GM12878 (cell line): ENCODE data around the gene HHAT. TPM values are rescaled to one million over a fixed set of nuclear protein-coding genes. Genes with fewer than 3 reads are reported as not detected.
A peak's percentile ranks its signal among the peaks of the same experiment; 100 is the strongest.

ENCODE experiments used
- ATAC-seq: fragments of 200-7000 bp; cut with Tn5 transposase; 3 replicates; pipeline ENCODE4 v1.9.1; 2020; ENCODE audit warnings: mild to moderate bottlenecking, moderate library complexity
- BruUV-seq: library from RNA; stranded (reverse); fragments of 400-500 nt; replicated peaks from 2 replicates; lab custom pipeline; 2021; lab: Mats Ljungman, UMichigan
- CTCF ChIA-PET: fragments of 300-600 bp; sonication (Branson Sonifier 250); formaldehyde crosslinking; extraction: SDS; loops from one replicate; lab custom pipeline; 2021; ENCODE audit warnings: inconsistent platforms; lab: Yijun Ruan, JAX
- POLR2A ChIA-PET: fragments of 350-600 bp; formaldehyde crosslinking; extraction: SDS; loops from one replicate; lab custom pipeline; 2021; ENCODE audit warnings: inconsistent platforms; lab: Charles Lee
- RAD21 ChIA-PET: fragments of 300-600 bp; sonication (Branson Sonifier 250); formaldehyde crosslinking; loops from one replicate; lab custom pipeline; 2023; ENCODE audit warnings: antibody characterized with exemption; ENCODE audit not compliant: unreplicated experiment; lab: Charles Lee
- SMC1A ChIA-PET: fragments of 300-600 bp; sonication (Branson Sonifier 250); formaldehyde crosslinking; loops from one replicate; lab custom pipeline; 2023; ENCODE audit not compliant: unreplicated experiment, uncharacterized antibody; lab: Charles Lee
- DNase-seq: peaks from one replicate; pipeline ENCODE4 v3.0.0-alpha.2; 2011; ENCODE audit warnings: low read depth, low spot score
- FAIRE-seq: peaks from 3 replicates; lab custom pipeline; 2011; peaks lifted over from hg19 to GRCh38; lab: Jason Lieb, UNC
- H2AFZ ChIP-seq: 2 replicates; pipeline ENCODE4 v1.6.0; 2011; ENCODE audit warnings: low read depth, low read length, control low read depth; ENCODE audit not compliant: control insufficient read depth
- H3K27ac ChIP-seq: 2 replicates; pipeline ENCODE4 v1.5.1; 2011; ENCODE audit warnings: control low read depth; ENCODE audit not compliant: control insufficient read depth, insufficient read depth
- H3K27me3 ChIP-seq, 2 experiments: replicated peaks in 1 of 2; 2 replicates each; pipeline versions ENCODE4 v1.6.0 to v1.6.1; 2011; ENCODE audit warnings: low read length in 1 of 2; ENCODE audit not compliant: control insufficient read depth in 2 of 2, insufficient read depth in 2 of 2
- H3K36me3 ChIP-seq, 2 experiments: 2 replicates each; pipeline ENCODE4 v1.5.1; 2011; ENCODE audit warnings: low read length in 1 of 2; ENCODE audit not compliant: control insufficient read depth in 2 of 2, insufficient read depth in 2 of 2
- H3K4me1 ChIP-seq: 2 replicates; pipeline ENCODE4 v1.6.1; 2011; ENCODE audit warnings: mild to moderate bottlenecking, low read length, moderate library complexity, mixed read lengths; ENCODE audit not compliant: control insufficient read depth, insufficient read depth
- H3K4me2 ChIP-seq: 2 replicates; pipeline ENCODE4 v1.6.0; 2011; ENCODE audit warnings: control low read depth; ENCODE audit not compliant: control insufficient read depth, insufficient read depth
- H3K4me3 ChIP-seq: fragments of 200-600 bp; sonication (generic); 2 replicates; pipeline ENCODE4 v1.5.1; 2016
- H3K79me2 ChIP-seq: 2 replicates; pipeline ENCODE4 v1.6.0; 2011; ENCODE audit warnings: low read length; ENCODE audit not compliant: control insufficient read depth, insufficient read depth
- H3K9ac ChIP-seq: 2 replicates; pipeline ENCODE4 v1.8.0; 2011; ENCODE audit warnings: low read length, control low read depth, mixed read lengths; ENCODE audit not compliant: control insufficient read depth, insufficient read depth
- H3K9me3 ChIP-seq: replicated peaks from 3 replicates; pipeline ENCODE4 v1.5.1; 2011; ENCODE audit warnings: mild to moderate bottlenecking, low read length; ENCODE audit not compliant: control insufficient read depth, insufficient read depth
- H4K20me1 ChIP-seq: 2 replicates; pipeline ENCODE4 v1.6.0; 2011; ENCODE audit not compliant: control insufficient read depth, insufficient read depth
- MEF2B ChIP-seq: fragments of 450-650 bp; IDR thresholded peaks from 2 replicates; pipeline ENCODE4 v1.6.1; 2018; ENCODE audit warnings: mild to moderate bottlenecking, moderate library complexity; ENCODE audit not compliant: partially characterized antibody, poor library complexity, severe bottlenecking
- MTA2 ChIP-seq: fragments of 450-650 bp; IDR thresholded peaks from 2 replicates; pipeline ENCODE4 v1.6.1; 2016; ENCODE audit warnings: low read depth, mild to moderate bottlenecking, moderate library complexity
- PKNOX1 ChIP-seq: fragments of 450-650 bp; IDR thresholded peaks from 2 replicates; pipeline ENCODE4 v1.6.1; 2016; ENCODE audit warnings: mild to moderate bottlenecking
- WGBS: methylation state at CpG from one replicate; pipeline ENCODE4 v1.1.6; 2016; ENCODE audit warnings: low lambda C conversion rate; ENCODE audit not compliant: insufficient replicate concordance, insufficient coverage; ENCODE audit errors: missing lambda C conversion rate; 5-methylcytosine and 5-hydroxymethylcytosine counted together
- in situ Hi-C: fragments of 300-500 bp; cut with MboI; formaldehyde crosslinking; loops from 9 replicates; pipeline ENCODE4 v1.14.3; 2018; ENCODE audit warnings: mixed read lengths
- intact Hi-C: fragments of 100-400 bp; cut with micrococcal nuclease; formaldehyde crosslinking; loops from one replicate; pipeline ENCODE4 v1.14.2; 2022; ENCODE audit not compliant: unreplicated experiment
- polyA plus RNA-seq, 11 experiments: library from polyadenylated mRNA; depleted of rRNA in 4 of 11; unstranded in 6 of 11; stranded (reverse) in 5 of 11; fragments of >200 nt; fragmentation: Nextera tagmentation in 4 of 11; fragmentation: Illumina TruSeq in 1 of 11; extraction: Ambion mirVana in 4 of 11; extraction: Trizol in 1 of 11; gene quantifications; 1 replicate in 1 of 11; 2 replicates in 10 of 11; pipeline versions ENCODE4 v1.2.1 to v1.2.3, GENCODE V29; 2011 to 2016; ENCODE audit warnings: inconsistent platforms in 2 of 11, missing spikeins in 2 of 11, low read depth in 1 of 11
- total RNA-seq, 4 experiments: library from RNA; depleted of rRNA in 3 of 4; stranded (reverse); fragments of >200 nt in 3 of 4; fragmentation: Illumina TruSeq in 1 of 4; extraction: Trizol in 1 of 4; gene quantifications; 2 replicates each; pipeline versions ENCODE4 v1.2.1 to v1.2.3, GENCODE V29; 2013 to 2021
- TF ChIP-seq, protein P1 (sequence below): fragments of 450-650 bp; IDR thresholded peaks from 2 replicates; pipeline ENCODE4 v1.6.1; 2016; ENCODE audit warnings: mild to moderate bottlenecking

The HHAT gene
- total and polyA plus RNA-seq, 10 of the 15 experiments (the other 5 are each of a cell fraction or from before 2014, with no cell fraction given): 1.2 to 37.6 (median 2.6) TPM

DNA sequence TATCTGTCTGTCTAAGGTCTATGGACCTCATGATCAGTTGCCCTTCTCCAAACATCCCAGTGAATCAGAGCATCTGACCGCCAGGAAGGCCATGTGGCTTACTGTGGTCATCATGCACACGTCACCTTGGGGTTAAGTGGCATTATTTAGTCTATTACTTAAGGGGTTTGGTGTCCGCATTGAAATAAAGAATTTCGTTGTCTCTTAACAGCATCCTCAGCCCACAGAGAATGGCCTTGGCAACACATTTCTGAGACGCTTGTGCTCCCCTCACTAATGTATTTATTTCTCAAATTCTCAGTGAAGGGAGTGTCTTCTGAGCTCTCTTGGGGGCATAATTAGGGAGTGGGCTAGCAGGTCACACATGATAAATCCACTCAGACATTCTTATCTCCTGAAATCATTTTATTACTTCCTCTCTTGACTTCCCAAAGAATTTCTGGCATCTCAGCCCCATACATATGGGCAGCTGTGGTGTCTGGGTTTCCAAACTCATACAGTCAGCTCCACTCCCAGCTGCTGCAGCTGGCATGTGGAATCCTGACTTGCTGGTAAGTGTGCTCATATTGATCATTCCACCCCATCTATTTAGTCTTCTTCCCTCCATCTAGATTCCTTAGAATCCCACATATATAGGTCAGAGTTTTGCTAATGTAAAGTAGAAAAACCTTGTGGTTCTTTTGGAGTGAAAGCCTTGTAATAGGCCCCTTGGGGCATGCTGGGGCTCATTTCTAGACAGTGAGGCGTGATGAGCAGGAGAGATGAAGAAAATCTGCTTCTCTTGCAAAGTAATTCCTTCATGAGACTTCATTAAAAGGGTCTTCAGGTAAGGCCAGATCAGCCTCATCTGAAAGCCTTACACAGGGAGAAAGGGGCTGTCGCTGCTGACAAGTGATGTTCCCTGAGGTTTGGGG lies 110.5 kb downstream of the HHAT start:
- peak; percentile 71 for TF ChIP-seq MEF2B
- peak; percentile 32; the same call in 1 of the 2 replicates for TF ChIP-seq PKNOX1
- TF ChIP-seq MTA2: peak; percentile 33; the same call in 1 of the 2 replicates
- TF ChIP-seq, protein P1, sequence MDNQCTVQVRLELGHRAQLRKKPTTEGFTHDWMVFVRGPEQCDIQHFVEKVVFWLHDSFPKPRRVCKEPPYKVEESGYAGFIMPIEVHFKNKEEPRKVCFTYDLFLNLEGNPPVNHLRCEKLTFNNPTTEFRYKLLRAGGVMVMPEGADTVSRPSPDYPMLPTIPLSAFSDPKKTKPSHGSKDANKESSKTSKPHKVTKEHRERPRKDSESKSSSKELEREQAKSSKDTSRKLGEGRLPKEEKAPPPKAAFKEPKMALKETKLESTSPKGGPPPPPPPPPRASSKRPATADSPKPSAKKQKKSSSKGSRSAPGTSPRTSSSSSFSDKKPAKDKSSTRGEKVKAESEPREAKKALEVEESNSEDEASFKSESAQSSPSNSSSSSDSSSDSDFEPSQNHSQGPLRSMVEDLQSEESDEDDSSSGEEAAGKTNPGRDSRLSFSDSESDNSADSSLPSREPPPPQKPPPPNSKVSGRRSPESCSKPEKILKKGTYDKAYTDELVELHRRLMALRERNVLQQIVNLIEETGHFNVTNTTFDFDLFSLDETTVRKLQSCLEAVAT: no peak
- TF ChIP-seq, all 136 proteins: peak for 3
- Histone ChIP-seq H3K27ac (no peak overlapping the region), H3K4me1 (no peaks in the 10 kb centered on the region), H3K9ac (no peak overlapping the region), H3K9me3 (no peaks in the 10 kb centered on the region), H3K4me3 (no peak overlapping the region), H3K27me3 (no peaks in the 10 kb centered on the region), H3K79me2 (no peaks in the 10 kb centered on the region), H2AFZ (no peak overlapping the region), H3K4me2 (no peak overlapping the region), H3K36me3 (no peaks in the 10 kb centered on the region), H4K20me1 (no peaks in the 10 kb centered on the region)
- ATAC-seq: peak; percentile 52
- BruUV-seq: no TSS peak
- FAIRE-seq: no peak
- intact Hi-C loops: no loop called here
- ChIA-PET SMC1A (interaction anchor here (0.6 to 1.4 kb wide), 5 partner anchors 13 to 160 kb away, joined by 3 to 6 read pairs (median 3); no protein-coding TSS in a partner anchor), CTCF (interaction anchor here (1.1 to 1.9 kb wide), 3 partner anchors 9 to 14 kb away, joined by 3 to 8 read pairs (median 5); no protein-coding TSS in a partner anchor), POLR2A (interaction anchor here (0.6 kb wide), 1 partner anchor 81 kb away, joined by 3 read pairs; no protein-coding TSS in a partner anchor), RAD21 (interaction anchor here (0.9 kb wide), 1 partner anchor 20 kb away, joined by 3 read pairs; no protein-coding TSS in a partner anchor)
- WGBS: 25% methylated on average over 7 of the region's 7 CpGs
- in situ Hi-C loops: no loop called here
- no peak for DNase-seq
